ENCODE measurements around the gene TMEM132D. TPM values are rescaled to one million over a fixed set of nuclear protein-coding genes. Genes with fewer than 3 reads are reported as not detected.

The TMEM132D gene
- total RNA-seq, 1 donor from 2014 or later = 15.2 TPM

DNA sequence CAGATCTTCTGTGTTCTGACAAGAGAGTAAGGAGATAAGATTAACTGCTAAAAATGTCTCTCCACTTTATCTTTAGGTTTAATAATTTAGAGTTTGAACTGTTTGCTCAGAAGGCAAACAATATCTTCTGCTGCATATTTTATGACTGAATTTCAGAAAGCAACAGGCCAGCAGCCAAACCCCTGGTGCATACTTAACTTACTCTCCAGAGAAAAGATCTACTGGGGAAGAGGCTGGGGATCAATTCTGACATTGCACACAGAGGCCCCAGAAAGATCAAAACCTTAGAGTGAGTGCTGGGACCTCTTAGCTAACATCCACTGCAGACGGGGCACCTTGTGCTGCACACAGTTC is 518.2 kb downstream of the TMEM132D start:
- no peak overlapping the region for H3K4me3 Mint-ChIP-seq (ENCODE audit: unreplicated experiment)
- no peaks in the 10 kb centered on the region for H3K27me3 Mint-ChIP-seq (ENCODE audit: unreplicated experiment)
- no peak for TF ChIP-seq CTCF (IDR thresholded peaks at IDR 0.05)
- DNase-seq (ENCODE audit: extremely low spot score, unreplicated experiment) = no peak
- no peaks in the 10 kb centered on the region for H3K36me3 Mint-ChIP-seq (ENCODE audit: unreplicated experiment)
- no peaks in the 10 kb centered on the region for H3K9me3 Mint-ChIP-seq (ENCODE audit: unreplicated experiment)
- H3K4me1 Mint-ChIP-seq (ENCODE audit: unreplicated experiment) = peaks cover 3% of the 10 kb centered on the region
- H3K27ac Mint-ChIP-seq (ENCODE audit: unreplicated experiment) = no peak overlapping the region

- Mint-ChIP-seq H3K9me3 (ENCODE audit: unreplicated experiment) (no peaks in the 10 kb centered on the region), H3K36me3 (ENCODE audit: unreplicated experiment) (no peaks in the 10 kb centered on the region), H3K4me3 (ENCODE audit: unreplicated experiment) (no peak overlapping the region), H3K27ac (ENCODE audit: unreplicated experiment) (no peak overlapping the region), H3K27me3 (ENCODE audit: unreplicated experiment) (no peaks in the 10 kb centered on the region), H3K4me1 (ENCODE audit: unreplicated experiment) (peaks cover 3% of the 10 kb centered on the region)
- no peak for DNase-seq (ENCODE audit: extremely low spot score, unreplicated experiment)
- TF ChIP-seq CTCF (IDR thresholded peaks at IDR 0.05) = no peak
Measured at GRCh38 chr12:129383956-129384355, 519.9 kb downstream of the TMEM132D start.

DNA sequence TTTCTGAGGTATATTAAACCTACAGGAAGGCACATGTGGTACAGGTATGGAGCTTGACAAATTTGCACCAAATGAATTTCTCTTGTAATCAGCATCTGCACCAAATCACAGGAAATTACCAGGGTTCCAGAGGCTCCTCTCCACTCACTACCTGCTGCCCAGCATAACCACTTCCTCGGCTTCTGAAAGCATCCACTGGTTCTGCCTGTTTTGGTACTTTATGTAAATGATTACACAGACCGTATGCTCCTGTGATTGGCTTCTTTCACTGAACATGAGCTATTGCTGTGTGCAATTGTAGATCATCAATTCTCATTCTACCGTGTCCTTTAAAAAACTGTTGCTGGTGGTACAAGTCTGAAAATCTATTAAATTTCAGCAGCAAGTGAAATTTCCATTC is 522.1 kb downstream of the TMEM132D start:
- H3K27me3 Mint-ChIP-seq (ENCODE audit: unreplicated experiment) = no peaks in the 10 kb centered on the region
- H3K36me3 Mint-ChIP-seq (ENCODE audit: unreplicated experiment) = peaks cover 1% of the 10 kb centered on the region
- H3K9me3 Mint-ChIP-seq (ENCODE audit: unreplicated experiment) = peaks cover 9% of the 10 kb centered on the region

DNA sequence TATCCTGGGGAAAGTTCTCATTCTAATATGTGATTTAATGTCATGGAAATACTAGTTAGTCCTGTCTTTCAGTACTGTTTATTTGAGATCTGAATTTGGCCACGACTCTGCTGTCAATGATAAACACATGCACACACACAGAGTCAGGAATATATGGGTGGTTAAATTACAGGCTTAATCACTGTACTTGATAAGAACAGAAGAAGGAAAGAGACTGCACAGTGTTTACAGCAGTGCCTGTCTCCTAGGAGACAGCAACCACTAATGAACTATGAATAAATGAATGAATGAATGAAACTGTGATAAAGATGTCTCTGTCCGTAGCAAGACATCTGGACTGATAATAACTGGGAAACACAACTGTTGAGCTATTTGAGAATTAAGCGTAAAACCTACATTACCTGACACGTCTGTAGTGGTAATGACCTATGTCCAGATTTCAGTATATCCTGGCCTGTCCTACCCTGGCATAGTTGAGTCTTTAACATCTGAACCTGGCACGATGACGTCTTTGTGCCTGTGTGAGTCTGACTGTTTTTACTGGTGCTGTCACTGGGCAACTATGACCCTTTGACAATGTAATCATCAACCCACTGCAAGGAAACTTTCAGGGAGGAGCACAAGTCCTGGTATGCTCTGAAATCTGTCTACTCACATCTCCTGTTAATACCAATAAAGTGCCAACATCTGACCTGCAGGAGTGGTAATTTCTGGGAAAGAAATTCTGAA is 524.6 kb downstream of the TMEM132D start:
- H3K9me3 Mint-ChIP-seq (ENCODE audit: unreplicated experiment) = peaks cover 9% of the 10 kb centered on the region
- no peak for TF ChIP-seq CTCF (IDR thresholded peaks at IDR 0.05)
- H3K27me3 Mint-ChIP-seq (ENCODE audit: unreplicated experiment) = no peaks in the 10 kb centered on the region
- H3K4me3 Mint-ChIP-seq (ENCODE audit: unreplicated experiment) = no peak overlapping the region
- no peak overlapping the region for H3K27ac Mint-ChIP-seq (ENCODE audit: unreplicated experiment)
- DNase-seq (ENCODE audit: extremely low spot score, unreplicated experiment) = no peak
- H3K4me1 Mint-ChIP-seq (ENCODE audit: unreplicated experiment) = peaks cover 4% of the 10 kb centered on the region
- peaks cover 1% of the 10 kb centered on the region for H3K36me3 Mint-ChIP-seq (ENCODE audit: unreplicated experiment)

More for the DNA sequence above, 522.1 kb downstream of the TMEM132D start:
- H3K4me3 Mint-ChIP-seq (ENCODE audit: unreplicated experiment) = no peak overlapping the region
- H3K4me1 Mint-ChIP-seq (ENCODE audit: unreplicated experiment) = peaks cover 3% of the 10 kb centered on the region
- TF ChIP-seq CTCF (IDR thresholded peaks at IDR 0.05) = no peak
- no peak for DNase-seq (ENCODE audit: extremely low spot score, unreplicated experiment)
- H3K27ac Mint-ChIP-seq (ENCODE audit: unreplicated experiment) = no peak overlapping the region

GRCh38 chr12:129378496-129378895 is 525.3 kb downstream of the TMEM132D start:
- H3K36me3 Mint-ChIP-seq (ENCODE audit: unreplicated experiment) = peaks cover 1% of the 10 kb centered on the region
- H3K9me3 Mint-ChIP-seq (ENCODE audit: unreplicated experiment) = peaks cover 9% of the 10 kb centered on the region
- H3K27ac Mint-ChIP-seq (ENCODE audit: unreplicated experiment) = no peak overlapping the region
- H3K4me3 Mint-ChIP-seq (ENCODE audit: unreplicated experiment) = no peak overlapping the region
- no peaks in the 10 kb centered on the region for H3K27me3 Mint-ChIP-seq (ENCODE audit: unreplicated experiment)
- TF ChIP-seq CTCF (IDR thresholded peaks at IDR 0.05) = no peak
- peaks cover 11% of the 10 kb centered on the region for H3K4me1 Mint-ChIP-seq (ENCODE audit: unreplicated experiment)
- DNase-seq (ENCODE audit: extremely low spot score, unreplicated experiment) = no peak
